Caco-2 (cell line): ENCODE measurements around the gene CCDC116. TPM values are rescaled to one million over a fixed set of nuclear protein-coding genes. Genes with fewer than 3 reads are reported as not detected.
A peak's percentile ranks its signal among the peaks of the same experiment; 100 is the strongest.

Experiments used
- BruUV-seq: library from RNA; stranded (reverse); fragments of 400-500 nt; replicated peaks from 2 replicates; lab custom pipeline; 2021; lab: Mats Ljungman, UMichigan
- CTCF ChIA-PET: fragments of 300-600 bp; sonication (Branson Sonifier 250); formaldehyde crosslinking; loops from one replicate; lab custom pipeline; 2022; ENCODE audit warnings: antibody characterized with exemption; lab: Charles Lee
- POLR2A ChIA-PET: fragments of 300-600 bp; sonication (Branson Sonifier 250); formaldehyde crosslinking; loops from one replicate; lab custom pipeline; 2022; ENCODE audit warnings: antibody characterized with exemption; lab: Charles Lee
- DNase-seq, 2 experiments: peaks; one replicate each; pipeline versions ENCODE4 v3.0.0 to v3.0.0-alpha.2; 2020 to 2022
- H3K27me3 ChIP-seq: replicated peaks from 2 replicates; pipeline ENCODE4 v1.6.0; 2011; ENCODE audit warnings: low read length; ENCODE audit not compliant: control insufficient read depth, insufficient read depth
- H3K36me3 ChIP-seq: 2 replicates; pipeline ENCODE4 v1.5.1; 2011; ENCODE audit warnings: low read length; ENCODE audit not compliant: control insufficient read depth, insufficient read depth
- H3K4me1 ChIP-seq: fragments of 250-450 bp; sonication (Bioruptor Pico); 2 replicates; pipeline ENCODE4 v1.5.1; 2020; ENCODE audit warnings: mild to moderate bottlenecking
- H3K4me3 ChIP-seq: 2 replicates; pipeline ENCODE4 v1.5.1; 2011; ENCODE audit warnings: low read depth, mild to moderate bottlenecking, control low read depth, low read length
- H3K9me3 ChIP-seq: fragments of 250-450 bp; sonication (Bioruptor Pico); 2 replicates; pipeline ENCODE4 v1.5.1; 2020; ENCODE audit warnings: mild to moderate bottlenecking, moderate library complexity
- H3K27ac Mint-ChIP-seq: one replicate; pipeline ENCODE4 v1.8.0; 2022; ENCODE audit warnings: mixed read lengths; ENCODE audit not compliant: unreplicated experiment
- H3K27me3 Mint-ChIP-seq: one replicate; pipeline ENCODE4 v1.8.0; 2022; ENCODE audit warnings: mixed read lengths; ENCODE audit not compliant: insufficient read depth, unreplicated experiment
- H3K36me3 Mint-ChIP-seq: one replicate; pipeline ENCODE4 v1.8.0; 2022; ENCODE audit warnings: mild to moderate bottlenecking, mixed read lengths; ENCODE audit not compliant: insufficient read depth, unreplicated experiment
- H3K4me1 Mint-ChIP-seq: one replicate; pipeline ENCODE4 v1.8.0; 2022; ENCODE audit warnings: low read depth, mixed read lengths; ENCODE audit not compliant: unreplicated experiment
- H3K4me3 Mint-ChIP-seq: one replicate; pipeline ENCODE4 v1.8.0; 2022; ENCODE audit warnings: mild to moderate bottlenecking, moderate library complexity, mixed read lengths; ENCODE audit not compliant: unreplicated experiment
- H3K9me3 Mint-ChIP-seq: one replicate; pipeline ENCODE4 v1.8.0; 2022; ENCODE audit warnings: mixed read lengths; ENCODE audit not compliant: unreplicated experiment
- intact Hi-C: fragments of 100-400 bp; cut with micrococcal nuclease; formaldehyde crosslinking; loops from one replicate; pipeline ENCODE4 v1.10.0; 2022; ENCODE audit not compliant: unreplicated experiment
- total RNA-seq: library from RNA; stranded (reverse); gene quantifications from 2 replicates; pipeline ENCODE4 v1.2.3, GENCODE V29; 2022
- TF ChIP-seq, protein P1 (sequence below), 2 experiments: fragments of 200-600 bp in 1 of 2; IDR thresholded peaks; 1 replicate in 1 of 2; 2 replicates in 1 of 2; pipeline versions ENCODE4 v1.5.1 to v1.8.0; 2011 to 2022; ENCODE audit warnings: antibody characterized with exemption in 1 of 2, control low read depth in 1 of 2, inconsistent platforms in 1 of 2, low read depth in 1 of 2, low read length in 1 of 2, mild to moderate bottlenecking in 1 of 2, moderate library complexity in 1 of 2; ENCODE audit not compliant: insufficient read depth in 1 of 2, severe bottlenecking in 1 of 2, unreplicated experiment in 1 of 2

The CCDC116 gene
- total RNA-seq, 1 experiment from 2014 or later: not detected

DNA sequence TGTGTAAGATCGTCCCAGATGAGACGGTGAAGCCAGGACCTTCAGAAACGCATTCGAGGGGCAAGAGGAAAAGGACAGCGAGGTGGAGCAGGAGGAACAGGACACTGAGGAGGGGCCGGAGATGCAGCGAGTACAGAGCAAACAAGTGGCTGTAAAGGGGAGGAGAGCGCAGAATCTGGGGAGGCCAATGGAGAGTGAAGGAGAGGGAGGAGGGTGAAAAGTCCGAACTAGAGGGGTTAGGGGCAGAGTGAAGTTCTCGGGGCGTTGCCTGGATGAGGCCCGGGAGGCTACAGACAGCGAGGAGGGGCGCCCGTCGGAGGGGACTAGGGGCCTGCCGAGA is 24.4 kb downstream of the CCDC116 start:
- H3K27me3 Mint-ChIP-seq: no peaks in the 10 kb centered on the region
- H3K4me1 Mint-ChIP-seq: peaks cover 13% of the 10 kb centered on the region
- no peaks in the 10 kb centered on the region for H3K9me3 Mint-ChIP-seq
- ChIA-PET POLR2A (interaction anchor here (0.6 kb wide), 1 partner anchor 9 kb away, joined by 4 read pairs; the partner anchor contains the start of gene PPIL2), CTCF (interaction anchor here (1.3 kb wide), 1 partner anchor 10 kb away, joined by 3 read pairs; no protein-coding TSS in a partner anchor)
- TF ChIP-seq, protein P1, sequence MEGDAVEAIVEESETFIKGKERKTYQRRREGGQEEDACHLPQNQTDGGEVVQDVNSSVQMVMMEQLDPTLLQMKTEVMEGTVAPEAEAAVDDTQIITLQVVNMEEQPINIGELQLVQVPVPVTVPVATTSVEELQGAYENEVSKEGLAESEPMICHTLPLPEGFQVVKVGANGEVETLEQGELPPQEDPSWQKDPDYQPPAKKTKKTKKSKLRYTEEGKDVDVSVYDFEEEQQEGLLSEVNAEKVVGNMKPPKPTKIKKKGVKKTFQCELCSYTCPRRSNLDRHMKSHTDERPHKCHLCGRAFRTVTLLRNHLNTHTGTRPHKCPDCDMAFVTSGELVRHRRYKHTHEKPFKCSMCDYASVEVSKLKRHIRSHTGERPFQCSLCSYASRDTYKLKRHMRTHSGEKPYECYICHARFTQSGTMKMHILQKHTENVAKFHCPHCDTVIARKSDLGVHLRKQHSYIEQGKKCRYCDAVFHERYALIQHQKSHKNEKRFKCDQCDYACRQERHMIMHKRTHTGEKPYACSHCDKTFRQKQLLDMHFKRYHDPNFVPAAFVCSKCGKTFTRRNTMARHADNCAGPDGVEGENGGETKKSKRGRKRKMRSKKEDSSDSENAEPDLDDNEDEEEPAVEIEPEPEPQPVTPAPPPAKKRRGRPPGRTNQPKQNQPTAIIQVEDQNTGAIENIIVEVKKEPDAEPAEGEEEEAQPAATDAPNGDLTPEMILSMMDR (IDR thresholded peaks at IDR 0.05; ENCODE audit: insufficient read depth in 1 of 2, low read depth in 1 of 2, low read length in 1 of 2, severe bottlenecking in 1 of 2, unreplicated experiment in 1 of 2): no peak
- Histone ChIP-seq H3K27me3 (no peaks in the 10 kb centered on the region), H3K36me3 (no peaks in the 10 kb centered on the region), H3K4me3 (peak overlapping the region; percentile 67), H3K9me3 (no peaks in the 10 kb centered on the region), H3K4me1 (peaks cover 21% of the 10 kb centered on the region)
- H3K4me3 Mint-ChIP-seq: peak overlapping the region; percentile 77
- no TSS peak for BruUV-seq
- peaks cover 39% of the 10 kb centered on the region for H3K36me3 Mint-ChIP-seq
- DNase-seq: no peak
- intact Hi-C loops: no loop called here
- H3K27ac Mint-ChIP-seq: peak overlapping the region; percentile 78

DNA sequence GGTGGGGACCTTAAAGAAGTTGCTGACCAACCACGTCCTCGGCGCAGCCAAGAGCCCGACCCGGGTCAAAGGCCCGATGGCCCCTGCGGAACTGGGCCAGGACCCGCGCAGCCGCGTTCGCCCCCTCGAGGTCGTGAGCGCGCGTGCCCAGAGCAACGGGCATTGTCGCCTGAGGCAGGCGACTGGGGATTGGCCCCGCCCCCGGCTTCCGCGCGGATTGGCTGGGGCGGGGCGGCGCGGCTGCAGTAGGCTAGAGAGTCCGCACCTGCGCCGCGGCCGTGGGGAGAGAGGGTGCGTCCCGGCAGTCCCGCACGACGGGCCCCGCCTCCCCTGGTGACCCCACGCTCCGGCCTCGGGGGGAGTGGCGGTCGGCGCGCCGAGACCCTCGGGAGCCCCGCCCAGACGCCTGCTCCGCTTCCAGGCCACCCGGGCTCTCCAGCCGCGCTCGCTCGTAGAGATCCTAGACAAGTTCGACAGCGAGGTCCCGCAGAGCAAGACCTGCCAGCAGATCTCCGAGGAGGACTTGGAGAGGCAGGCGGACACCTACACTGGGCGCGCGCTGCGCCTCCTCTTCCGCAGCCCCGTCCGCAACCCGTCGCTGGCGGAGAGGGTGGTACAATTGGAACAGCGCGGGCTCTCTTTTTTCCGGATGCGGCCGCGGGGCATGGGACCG is 24.9 kb downstream of the CCDC116 start:
- Mint-ChIP-seq H3K27ac (peak overlapping the region; percentile 78), H3K4me3 (peak overlapping the region; percentile 77), H3K36me3 (peaks cover 34% of the 10 kb centered on the region), H3K4me1 (peaks cover 13% of the 10 kb centered on the region), H3K27me3 (no peaks in the 10 kb centered on the region), H3K9me3 (no peaks in the 10 kb centered on the region)
- Histone ChIP-seq H3K4me3 (peak overlapping the region; percentile 67), H3K27me3 (no peaks in the 10 kb centered on the region), H3K9me3 (no peaks in the 10 kb centered on the region), H3K4me1 (peaks cover 21% of the 10 kb centered on the region), H3K36me3 (no peaks in the 10 kb centered on the region)
- TF ChIP-seq, protein P1 (IDR thresholded peaks at IDR 0.05; ENCODE audit: insufficient read depth in 1 of 2, low read depth in 1 of 2, low read length in 1 of 2, severe bottlenecking in 1 of 2, unreplicated experiment in 1 of 2): peak; percentile 31
- no TSS peak for BruUV-seq
- intact Hi-C loops: no loop called here
- POLR2A ChIA-PET: no interaction called here
- CTCF ChIA-PET: interaction anchor here (0.8 to 1.8 kb wide), 3 partner anchors 10 to 15 kb away, joined by 3 to 12 read pairs (median 7); partner anchors contain the start of gene SDF2L1
- DNase-seq: peak; percentile 89 to 92

DNA sequence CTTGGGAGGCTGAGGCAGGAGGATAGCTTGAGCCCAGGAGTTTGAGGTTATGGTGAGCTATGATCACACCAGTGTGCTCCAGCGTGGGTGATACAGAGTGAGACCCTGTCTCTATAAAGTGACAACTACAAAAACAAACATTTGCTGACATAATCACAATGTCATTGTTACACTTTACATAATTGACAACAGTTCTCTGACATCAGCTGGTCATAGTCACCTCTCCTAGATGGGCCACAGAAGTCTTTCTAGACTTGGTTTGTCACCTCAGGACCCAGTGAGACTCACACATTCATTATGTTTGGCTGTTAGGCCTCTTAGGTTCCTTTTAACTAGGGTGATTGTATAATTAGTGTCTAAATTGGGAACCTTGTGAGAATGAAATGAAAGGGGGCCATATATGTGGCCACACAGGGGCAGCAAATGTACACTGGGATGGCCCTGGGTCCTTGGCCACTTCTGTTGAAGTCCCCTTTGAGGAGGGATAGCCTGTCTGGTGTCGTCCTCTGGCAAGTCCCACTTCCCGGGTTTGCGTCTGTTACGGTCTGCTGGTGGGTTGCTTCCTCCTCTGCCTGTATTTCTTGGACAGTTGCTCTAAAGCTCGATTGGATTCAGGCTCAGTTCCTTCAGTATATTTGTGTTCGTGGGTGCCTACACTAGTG is 27.4 kb downstream of the CCDC116 start:
- Histone ChIP-seq H3K9me3 (no peaks in the 10 kb centered on the region), H3K36me3 (no peaks in the 10 kb centered on the region), H3K4me1 (peaks cover 13% of the 10 kb centered on the region; the same call in 1 of the 2 replicates), H3K4me3 (no peak overlapping the region), H3K27me3 (no peaks in the 10 kb centered on the region)
- no TSS peak for BruUV-seq
- TF ChIP-seq, protein P1 (IDR thresholded peaks at IDR 0.05; ENCODE audit: insufficient read depth in 1 of 2, low read depth in 1 of 2, low read length in 1 of 2, severe bottlenecking in 1 of 2, unreplicated experiment in 1 of 2): no peak
- DNase-seq: no peak
- peaks cover 15% of the 10 kb centered on the region for H3K4me1 Mint-ChIP-seq
- no peak overlapping the region for H3K4me3 Mint-ChIP-seq
- no peaks in the 10 kb centered on the region for H3K9me3 Mint-ChIP-seq
- POLR2A ChIA-PET: no interaction called here
- intact Hi-C loops: no loop called here
- peaks cover 33% of the 10 kb centered on the region for H3K36me3 Mint-ChIP-seq
- CTCF ChIA-PET: no interaction called here
- H3K27ac Mint-ChIP-seq: no peak overlapping the region
- no peaks in the 10 kb centered on the region for H3K27me3 Mint-ChIP-seq
